ENCODE results near the gene GATAD1. TPM values are rescaled to one million over a fixed set of nuclear protein-coding genes. Genes with fewer than 3 reads are reported as not detected.
"Not testable (repeated sequence)": the region's sequence is repeated elsewhere in the genome, so short reads cannot be mapped to it uniquely, and the experiment has no call there.

Gene GATAD1
- total and polyA plus RNA-seq, 2 of the 8 experiments (the other 6 are each of a cell fraction or from before 2014, with no cell fraction given) = 17.1 to 34.7 TPM

DNA sequence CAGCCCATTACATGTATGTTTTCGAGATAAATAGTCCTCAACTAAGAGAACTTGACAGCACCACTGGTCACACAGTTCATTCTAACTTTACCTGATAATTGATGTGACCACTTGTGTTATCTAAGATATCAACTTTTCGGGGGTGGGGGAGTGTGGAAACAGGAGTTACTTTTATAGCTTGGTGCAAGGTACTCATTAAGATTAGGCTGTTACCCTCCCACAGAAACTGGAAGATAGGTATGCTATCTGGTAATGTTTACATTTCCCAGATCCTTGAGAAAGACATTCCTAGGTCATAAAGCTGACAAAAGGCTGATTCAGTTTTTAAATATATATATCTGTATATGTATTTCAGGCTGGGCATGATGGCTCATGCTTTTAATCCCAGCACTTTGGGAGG is 19.4 kb downstream of the GATAD1 start (continued):
- TF ChIP-seq MAFK (IDR thresholded peaks at IDR 0.05; ENCODE audit: low read depth, low read length) = no peak

DNA sequence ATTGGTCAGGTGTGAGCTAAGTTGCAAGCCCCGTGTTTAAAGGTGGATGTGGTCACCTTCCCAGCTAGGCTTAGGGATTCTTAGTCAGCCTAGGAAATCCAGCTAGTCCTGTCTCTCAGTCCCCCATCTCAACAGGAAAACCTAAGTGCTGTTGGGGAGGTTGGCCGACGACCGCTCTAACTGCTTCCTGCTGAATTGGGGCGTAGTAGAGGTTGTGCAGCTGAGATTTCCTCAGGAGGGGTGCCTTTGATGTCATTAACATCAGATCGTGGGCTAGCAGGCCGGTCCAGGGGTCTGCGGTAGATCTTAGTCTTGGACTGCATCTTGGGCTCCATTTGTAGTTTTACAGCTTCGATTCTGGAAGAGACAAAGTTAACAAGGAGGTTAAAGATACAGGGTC is 21.3 kb downstream of the GATAD1 start:
- not testable (repeated sequence) for DNase-seq (ENCODE audit: low read depth in 1 of 2, low spot score in 2 of 2); H3K36me3 ChIP-seq (ENCODE audit: control insufficient read depth in 2 of 4, insufficient read depth in 4 of 4, low read length in 3 of 4); H3K4ac ChIP-seq (replicated peaks; ENCODE audit: insufficient read length, low read depth, low read length); H2BK120ac ChIP-seq (replicated peaks; ENCODE audit: low read depth, low read length); H3K18ac ChIP-seq (ENCODE audit: extremely low read depth, low read length); H4K91ac ChIP-seq (replicated peaks; ENCODE audit: insufficient read length, low read length); H3K79me2 ChIP-seq (ENCODE audit: control insufficient read depth in 1 of 2, insufficient read depth in 2 of 2, low read length in 2 of 2); H3K79me1 ChIP-seq (ENCODE audit: low read depth, low read length); H4K5ac ChIP-seq (ENCODE audit: insufficient read length, low read depth, low read length); H3K4me1 ChIP-seq (replicated peaks in 1 of 4; ENCODE audit: control insufficient read depth in 3 of 4, insufficient read depth in 4 of 4, low read length in 3 of 4); H2AFZ ChIP-seq (ENCODE audit: low read length); H3K27me3 ChIP-seq (replicated peaks in 1 of 4; ENCODE audit: control insufficient read depth in 3 of 4, extremely low read depth in 1 of 4, insufficient read depth in 3 of 4, low read length in 3 of 4); H2AK5ac ChIP-seq (ENCODE audit: low read depth, low read length); H3K4me3 ChIP-seq (ENCODE audit: extremely low read depth in 1 of 4, insufficient read depth in 2 of 4, low read depth in 3 of 4, low read length in 4 of 4); H3K9ac ChIP-seq (replicated peaks in 1 of 4; ENCODE audit: extremely low read depth in 1 of 4, low read depth in 3 of 4, low read length in 3 of 4); H3K27ac ChIP-seq (ENCODE audit: low read depth, low read length); H2BK12ac ChIP-seq (ENCODE audit: low read depth, low read length); H2BK20ac ChIP-seq (ENCODE audit: low read length); H4K20me1 ChIP-seq (replicated peaks in 1 of 2; ENCODE audit: control insufficient read depth in 1 of 2, insufficient read depth in 2 of 2, low read length in 2 of 2); FAIRE-seq; H3K56ac ChIP-seq (replicated peaks; ENCODE audit: insufficient read length, low read depth, low read length); H2BK5ac ChIP-seq (ENCODE audit: low read depth, low read length); H3K23ac ChIP-seq (ENCODE audit: insufficient read length); H3K9me3 ChIP-seq (ENCODE audit: insufficient read depth in 2 of 2, low read depth in 1 of 2, low read length in 1 of 2); H3K4me2 ChIP-seq (ENCODE audit: insufficient read depth in 1 of 2, low read depth in 2 of 2, low read length in 2 of 2); H2BK15ac ChIP-seq (ENCODE audit: low read length); H4K8ac ChIP-seq (ENCODE audit: extremely low read depth, insufficient read depth, low read length); H3K23me2 ChIP-seq (ENCODE audit: low read depth, low read length); H3K14ac ChIP-seq (ENCODE audit: insufficient read length)
- ChIA-PET CTCF (ENCODE audit: partially characterized antibody) (interaction anchor here (1.3 kb wide), 1 partner anchor 9 kb away, joined by 3 read pairs; the partner anchor contains the start of gene ERVW-1), POLR2A (ENCODE audit: partially characterized antibody) (interaction anchor here (1.2 to 1.4 kb wide), 2 partner anchors 10 to 11 kb away, joined by 4 to 6 read pairs; no protein-coding TSS in a partner anchor)
- WGBS, 2 experiments (ENCODE audit: extremely low coverage in 1 of 2, insufficient coverage in 1 of 2, insufficient read length in 1 of 2, insufficient replicate concordance in 2 of 2, low coverage in 1 of 2, low lambda C conversion rate in 2 of 2, missing lambda C conversion rate in 1 of 2) = 82% methylated on average over 9 of the region's 9 CpGs; no CpG with 5 or more reads in 1 of the 2 experiments
